NCI-H2081 treated with DMSO at 0.1 percent for 48 hours (cell line): ENCODE data around the gene RETREG2.
A peak's percentile ranks its signal among the peaks of the same experiment; 100 is the strongest.

Experiments
- DNase-seq: peaks from one replicate; lab custom pipeline; 2025; lab: John Stamatoyannopoulos, UW

Gene RETREG2

GRCh38 chr2:219215871-219216534, 37.9 kb downstream of the RETREG2 start:
- DNase-seq, result no peak

GRCh38 chr2:219216535-219216915, 38.5 kb downstream of the RETREG2 start:
- no peak for DNase-seq

DNA sequence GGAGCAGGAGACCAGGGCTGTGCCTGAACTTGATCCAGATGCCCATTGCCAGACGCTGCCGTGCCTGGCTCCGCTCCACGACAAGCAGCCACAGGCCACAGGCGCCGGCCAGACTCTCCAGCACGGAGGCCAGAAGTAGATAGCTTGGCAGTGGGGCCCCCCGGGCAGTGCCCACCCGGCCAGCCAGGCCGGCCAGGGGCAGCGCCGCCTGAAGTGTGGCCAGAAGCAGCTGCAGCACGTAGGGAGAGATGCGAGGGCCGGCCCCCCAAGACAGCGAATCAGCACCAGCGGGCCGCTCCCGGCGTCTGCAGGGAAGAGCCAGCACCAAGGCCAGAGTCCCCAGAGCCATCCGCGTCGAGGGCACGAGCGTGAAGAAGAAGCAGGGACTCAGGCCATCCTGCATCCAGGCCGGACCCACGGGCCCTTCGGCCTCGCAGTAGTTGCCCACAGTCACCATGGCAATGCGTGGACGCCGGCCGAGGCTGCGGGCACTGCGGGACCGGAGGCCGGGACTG, 40.2 kb downstream of the RETREG2 start:
- DNase-seq, result no peak

DNA sequence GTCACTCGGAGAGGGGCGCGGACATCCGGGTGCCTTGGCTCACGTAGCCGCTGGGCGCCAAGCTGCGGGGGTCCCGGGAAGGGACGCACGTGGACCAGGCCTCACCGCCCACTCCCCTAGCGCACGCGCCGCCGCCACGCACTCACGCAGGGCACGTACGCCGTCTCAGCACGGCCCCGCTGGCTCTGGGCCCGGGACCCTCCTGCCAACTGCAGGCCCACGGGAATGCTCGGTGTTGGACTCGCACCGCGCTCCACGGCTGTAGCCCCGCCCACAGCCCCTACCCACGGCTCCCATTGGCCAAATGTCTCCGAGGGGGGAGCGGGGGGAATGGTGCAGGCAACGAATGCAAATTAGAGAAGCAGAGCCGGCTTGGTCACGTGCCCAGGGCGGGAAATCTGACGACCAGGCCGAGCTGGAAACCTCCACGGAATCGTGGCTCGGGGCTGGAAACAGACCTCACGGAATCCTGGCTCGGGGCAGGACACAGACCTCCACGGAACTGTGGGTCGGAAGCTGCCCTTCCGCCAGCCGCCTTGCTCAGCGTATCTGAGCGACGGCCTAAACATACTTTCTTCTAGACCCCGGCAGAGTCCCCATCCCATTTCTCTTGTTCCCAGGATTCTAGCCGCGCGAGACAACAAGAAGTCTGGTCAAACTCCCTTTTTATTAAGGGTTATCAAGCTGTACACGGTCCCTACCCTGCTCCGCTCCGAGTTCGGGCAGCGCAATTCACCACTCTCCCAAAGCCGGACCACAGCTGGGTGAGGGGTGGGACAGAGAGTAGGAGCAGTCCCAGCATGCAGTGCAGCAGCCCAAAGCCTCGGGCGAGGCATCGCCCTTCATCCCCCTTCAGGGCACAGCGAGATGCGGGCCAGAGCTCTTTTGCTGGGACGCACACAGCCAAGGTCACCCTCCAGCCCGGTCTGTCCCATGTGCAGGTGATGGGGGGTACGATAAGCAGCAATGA, 40.9 kb downstream of the RETREG2 start, which contains the start of gene ABCB6:
Gene ABCB6 (minus strand): TSS at position 227 of the 970 bp plus-strand sequence. CDS start 285 bp downstream, outside the sequence.
- peak; percentile 66 for DNase-seq

GRCh38 chr2:219219784-219220532, 41.9 kb downstream of the RETREG2 start:
- no peak for DNase-seq

GRCh38 chr2:219220652-219221402, 42.8 kb downstream of the RETREG2 start:
- DNase-seq, result no peak

GRCh38 chr2:219221957-219222518, 44.0 kb downstream of the RETREG2 start:
- no peak for DNase-seq

DNA sequence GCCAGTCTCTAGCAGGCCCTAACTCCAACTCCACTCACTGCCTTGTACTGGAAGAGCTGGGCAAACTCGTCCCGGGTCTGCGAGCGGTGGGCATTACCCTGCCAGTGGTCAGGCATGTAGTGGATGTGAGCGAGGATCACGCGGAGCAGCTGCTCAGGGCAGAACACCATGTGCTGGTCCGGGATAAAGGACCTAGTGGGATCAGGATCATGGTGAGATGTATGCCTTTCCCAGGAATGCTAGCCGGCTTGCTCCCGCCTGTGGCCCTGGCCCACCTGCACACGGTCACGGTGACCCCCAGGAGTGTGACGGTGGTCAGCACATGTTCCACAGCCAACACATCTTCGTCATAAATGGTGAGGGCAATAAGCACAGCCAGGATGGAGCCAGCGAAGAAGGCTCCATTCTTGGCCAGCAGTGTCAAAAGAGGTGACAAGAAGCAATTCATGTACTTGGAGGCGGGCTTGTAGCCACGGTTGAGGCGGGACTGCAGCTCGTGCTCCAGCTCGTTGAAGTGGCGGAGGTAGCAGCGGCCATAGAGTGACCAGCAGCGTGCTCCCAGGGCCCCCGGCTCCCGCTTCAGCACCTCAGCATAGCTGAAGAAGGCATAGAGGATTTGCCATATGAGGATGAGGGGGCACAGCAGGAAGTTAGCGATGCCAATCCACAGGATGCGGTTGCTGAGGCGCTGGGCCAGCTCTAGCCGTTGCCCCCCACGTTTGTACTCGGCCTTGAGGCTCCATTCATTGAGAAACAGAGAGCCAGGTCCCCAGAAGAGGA, 45.9 kb downstream of the RETREG2 start:
- DNase-seq, result no peak

GRCh38 chr2:219225350-219225749, 47.3 kb downstream of the RETREG2 start:
- DNase-seq, result no peak

DNA sequence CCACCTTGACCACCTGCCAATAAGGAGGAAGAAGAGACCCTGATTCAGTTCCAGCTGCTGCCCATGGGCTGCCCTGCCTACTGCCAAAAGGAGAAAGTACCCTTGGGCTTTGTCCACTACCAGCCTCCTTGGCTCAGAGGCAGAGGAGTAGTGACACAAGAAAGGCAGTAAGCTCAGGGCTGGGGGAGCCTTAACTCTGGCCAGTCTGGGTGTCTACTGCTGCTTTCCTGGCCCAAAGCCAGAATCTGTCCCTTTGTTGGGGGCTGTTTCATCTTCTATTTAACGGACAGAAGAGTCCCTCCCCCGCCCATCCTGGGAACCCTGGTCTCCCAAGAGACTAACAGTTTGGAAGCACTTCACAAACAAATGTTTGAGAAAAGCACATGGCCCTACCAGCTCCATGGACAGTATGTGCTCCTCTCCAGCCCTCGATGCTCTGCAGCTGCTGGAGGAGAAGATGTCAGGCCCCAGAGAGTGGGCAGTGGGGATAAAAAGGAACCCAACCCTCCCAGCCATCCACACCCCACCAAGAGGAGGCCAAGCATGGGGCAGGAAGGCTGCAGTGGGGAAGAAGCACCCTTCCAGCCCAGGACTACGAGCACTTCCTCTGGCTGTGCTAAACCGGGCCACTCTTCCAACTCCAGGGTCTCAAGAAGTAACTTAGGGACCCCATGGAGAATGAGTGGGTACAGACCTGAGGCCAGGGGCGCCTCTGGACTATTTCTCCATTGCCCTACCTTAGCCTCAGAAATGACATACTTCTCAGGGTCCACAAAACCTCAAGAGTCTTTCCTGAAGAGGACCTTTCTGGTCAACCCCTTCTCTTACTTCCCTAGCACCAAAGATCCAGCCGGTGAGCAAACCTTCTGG, 50.2 kb downstream of the RETREG2 start:
- no peak for DNase-seq

DNA sequence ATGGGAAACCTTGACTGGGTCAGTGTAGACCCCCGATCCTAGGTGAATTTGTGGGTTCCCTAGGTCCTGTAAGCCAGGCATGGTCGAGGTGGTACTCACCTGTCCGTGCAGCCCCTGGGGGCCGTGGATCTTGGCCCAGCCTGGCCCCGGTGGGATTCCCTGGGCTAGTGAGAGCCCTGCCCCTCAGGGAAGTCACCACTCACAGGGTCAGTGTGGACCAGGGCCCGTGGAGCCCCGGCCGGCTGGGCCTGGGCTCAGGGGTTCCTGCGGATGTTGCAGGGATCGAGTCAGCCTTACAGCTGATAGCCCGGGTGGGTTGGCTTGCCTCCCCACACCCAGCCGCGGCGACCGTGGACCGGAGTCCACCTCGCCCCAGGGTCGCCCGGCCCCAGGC, 50.8 kb downstream of the RETREG2 start:
- no peak for DNase-seq

- peak; percentile 93 for DNase-seq
Measured at GRCh38 chr2:219229305-219230058, 51.4 kb downstream of the RETREG2 start, which contains the start of the genes ANKZF1 and ATG9A. TSS of gene ANKZF1 (plus strand) at chr2:219229806. CDS start at chr2:219230258, 452 bp downstream. TSS of gene ATG9A (minus strand) at chr2:219229636. CDS start at chr2:219228024, 1,612 bp downstream.

GRCh38 chr2:219230059-219230540, 52.0 kb downstream of the RETREG2 start:
- no peak for DNase-seq

DNA sequence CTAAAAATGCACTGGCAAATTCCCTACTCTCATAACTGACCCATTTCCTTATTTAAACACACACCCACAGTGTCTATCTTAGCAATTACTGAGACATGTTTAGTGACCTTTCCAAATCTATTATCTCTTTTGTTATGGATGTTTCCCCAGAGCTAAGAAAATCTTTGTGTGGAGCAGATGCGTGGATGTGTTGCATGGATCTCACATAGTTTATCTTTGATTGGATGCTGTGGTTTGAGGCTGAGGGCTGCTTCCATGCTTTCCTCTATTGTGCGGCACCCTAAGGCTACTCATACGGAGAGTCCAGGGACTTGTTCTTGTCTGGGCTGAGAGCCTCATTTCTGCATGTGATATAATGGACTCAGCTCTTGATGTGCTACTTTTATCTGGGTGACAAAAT, 56.3 kb downstream of the RETREG2 start:
- DNase-seq, result no peak
